Prostate gland (tissue), 2 donors: ENCODE measurements around the gene STIM1.

Experiments
- POLR2A ChIP-seq: fragments of 450-650 bp; IDR thresholded peaks from one replicate; pipeline ENCODE4 v1.6.1; 2016; ENCODE audit warnings: antibody characterized with exemption, mild to moderate bottlenecking
- POLR2AphosphoS5 ChIP-seq: sonication (generic); formaldehyde crosslinking; IDR thresholded peaks from one replicate; pipeline ENCODE4 v1.6.1; 2017; ENCODE audit warnings: antibody characterized with exemption
- TF ChIP-seq, protein P1 (sequence below), 4 experiments: fragments of 200-600 bp in 2 of 4; fragments of 450-650 bp in 2 of 4; sonication (generic) in 2 of 4; IDR thresholded peaks; 1 replicate in 3 of 4; 2 replicates in 1 of 4; pipeline ENCODE4 v1.5.1; 2016 to 2019; ENCODE audit warnings: antibody characterized with exemption in 4 of 4, mild to moderate bottlenecking in 2 of 4, moderate library complexity in 2 of 4

DNA sequence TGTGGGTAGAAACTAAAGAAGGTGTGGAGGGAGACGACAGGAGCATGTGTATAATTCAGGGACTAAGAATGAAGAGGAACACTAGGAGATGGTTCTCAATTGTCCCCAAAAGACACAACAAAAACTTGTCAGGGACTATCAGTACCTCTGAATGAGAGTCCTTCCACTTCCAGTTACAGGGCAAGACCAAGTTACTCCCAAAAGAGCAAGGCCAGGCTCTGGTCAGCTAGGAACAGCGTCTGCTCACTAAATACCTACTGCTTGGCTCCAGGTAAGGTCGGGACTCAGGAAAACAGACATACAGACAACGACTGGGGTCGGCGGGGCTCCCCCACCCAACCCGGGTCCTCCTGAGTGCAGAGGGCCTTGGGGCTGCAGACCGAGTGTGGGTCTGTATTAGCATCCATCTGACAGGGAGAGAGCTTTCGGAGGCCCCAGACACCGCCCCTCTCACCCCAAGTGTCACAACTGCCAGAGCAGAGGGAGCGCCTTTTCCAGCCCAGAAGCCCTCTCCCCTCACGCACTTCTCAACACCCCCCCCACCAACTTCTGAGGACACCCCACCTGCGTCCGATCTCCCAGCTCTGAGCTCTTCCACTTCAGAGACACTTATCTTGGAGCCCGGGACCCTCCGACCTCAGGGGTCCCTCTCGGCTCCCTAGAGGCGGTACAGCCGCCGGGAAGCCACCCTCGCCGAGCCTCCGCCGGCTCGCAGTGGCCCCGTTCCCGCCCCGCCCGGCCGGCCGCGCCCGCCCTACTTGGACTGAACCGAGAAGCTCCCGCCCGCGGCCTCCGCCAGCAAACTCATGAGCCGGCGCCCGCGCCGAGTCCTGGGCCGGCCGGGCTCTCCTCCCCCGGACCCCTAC is 15.2 kb upstream of the STIM1 start:
- TF ChIP-seq POLR2A (no peak), POLR2AphosphoS5 (no peak)
- TF ChIP-seq, protein P1, sequence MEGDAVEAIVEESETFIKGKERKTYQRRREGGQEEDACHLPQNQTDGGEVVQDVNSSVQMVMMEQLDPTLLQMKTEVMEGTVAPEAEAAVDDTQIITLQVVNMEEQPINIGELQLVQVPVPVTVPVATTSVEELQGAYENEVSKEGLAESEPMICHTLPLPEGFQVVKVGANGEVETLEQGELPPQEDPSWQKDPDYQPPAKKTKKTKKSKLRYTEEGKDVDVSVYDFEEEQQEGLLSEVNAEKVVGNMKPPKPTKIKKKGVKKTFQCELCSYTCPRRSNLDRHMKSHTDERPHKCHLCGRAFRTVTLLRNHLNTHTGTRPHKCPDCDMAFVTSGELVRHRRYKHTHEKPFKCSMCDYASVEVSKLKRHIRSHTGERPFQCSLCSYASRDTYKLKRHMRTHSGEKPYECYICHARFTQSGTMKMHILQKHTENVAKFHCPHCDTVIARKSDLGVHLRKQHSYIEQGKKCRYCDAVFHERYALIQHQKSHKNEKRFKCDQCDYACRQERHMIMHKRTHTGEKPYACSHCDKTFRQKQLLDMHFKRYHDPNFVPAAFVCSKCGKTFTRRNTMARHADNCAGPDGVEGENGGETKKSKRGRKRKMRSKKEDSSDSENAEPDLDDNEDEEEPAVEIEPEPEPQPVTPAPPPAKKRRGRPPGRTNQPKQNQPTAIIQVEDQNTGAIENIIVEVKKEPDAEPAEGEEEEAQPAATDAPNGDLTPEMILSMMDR (IDR thresholded peaks at IDR 0.05) = no peak
